ENCODE results near the gene MROH2A.

DNA sequence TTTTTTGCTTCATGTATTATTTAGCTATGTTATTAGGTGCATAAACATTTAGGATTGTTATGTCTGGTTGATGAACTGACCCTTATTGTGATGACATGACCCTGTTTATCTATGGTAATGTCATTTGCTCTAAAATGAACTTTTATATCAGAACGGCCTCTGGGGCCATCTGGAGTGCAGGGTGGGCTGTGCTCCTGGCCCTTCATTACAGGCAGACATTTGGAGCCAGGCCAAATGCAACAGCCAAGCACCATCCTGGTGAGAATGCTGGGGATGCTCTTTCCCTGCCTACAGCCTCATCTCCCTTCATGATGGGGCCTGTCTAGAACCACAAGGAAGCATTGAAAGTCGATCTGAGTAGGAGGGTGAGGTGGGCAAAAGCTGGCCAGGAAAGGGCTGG lies 38.2 kb downstream of the MROH2A start:
- TF ChIP-seq, protein P1, sequence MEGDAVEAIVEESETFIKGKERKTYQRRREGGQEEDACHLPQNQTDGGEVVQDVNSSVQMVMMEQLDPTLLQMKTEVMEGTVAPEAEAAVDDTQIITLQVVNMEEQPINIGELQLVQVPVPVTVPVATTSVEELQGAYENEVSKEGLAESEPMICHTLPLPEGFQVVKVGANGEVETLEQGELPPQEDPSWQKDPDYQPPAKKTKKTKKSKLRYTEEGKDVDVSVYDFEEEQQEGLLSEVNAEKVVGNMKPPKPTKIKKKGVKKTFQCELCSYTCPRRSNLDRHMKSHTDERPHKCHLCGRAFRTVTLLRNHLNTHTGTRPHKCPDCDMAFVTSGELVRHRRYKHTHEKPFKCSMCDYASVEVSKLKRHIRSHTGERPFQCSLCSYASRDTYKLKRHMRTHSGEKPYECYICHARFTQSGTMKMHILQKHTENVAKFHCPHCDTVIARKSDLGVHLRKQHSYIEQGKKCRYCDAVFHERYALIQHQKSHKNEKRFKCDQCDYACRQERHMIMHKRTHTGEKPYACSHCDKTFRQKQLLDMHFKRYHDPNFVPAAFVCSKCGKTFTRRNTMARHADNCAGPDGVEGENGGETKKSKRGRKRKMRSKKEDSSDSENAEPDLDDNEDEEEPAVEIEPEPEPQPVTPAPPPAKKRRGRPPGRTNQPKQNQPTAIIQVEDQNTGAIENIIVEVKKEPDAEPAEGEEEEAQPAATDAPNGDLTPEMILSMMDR (conservative IDR thresholded peaks at IDR 0.05; ENCODE audit: low read length), result no peak
- no peak for TF ChIP-seq EZH2phosphoT487 (IDR thresholded peaks at IDR 0.05; ENCODE audit: borderline replicate concordance)
